KOPT-K1 (cell line): Measurements from ENCODE around the gene FXYD7.

Experiments used
- H3K27ac ChIP-seq: fragments of 200-600 bp; sonication (generic); 2 replicates; pipeline ENCODE4 v1.5.1; 2016; ENCODE audit warnings: antibody characterized with exemption, mild to moderate bottlenecking, low read depth, low read length; ENCODE audit not compliant: poor library complexity, severe bottlenecking
- H3K36me3 ChIP-seq: fragments of 200-600 bp; sonication (generic); 2 replicates; pipeline ENCODE4 v1.5.1; 2017; ENCODE audit warnings: antibody characterized with exemption, mild to moderate bottlenecking, low read length, moderate library complexity; ENCODE audit not compliant: insufficient read depth
- H3K9me3 ChIP-seq: fragments of 200-600 bp; sonication (generic); 2 replicates; pipeline ENCODE4 v1.5.1; 2017; ENCODE audit warnings: antibody characterized with exemption, low read length, mild to moderate bottlenecking; ENCODE audit not compliant: insufficient read depth, poor library complexity, severe bottlenecking

Gene FXYD7

DNA sequence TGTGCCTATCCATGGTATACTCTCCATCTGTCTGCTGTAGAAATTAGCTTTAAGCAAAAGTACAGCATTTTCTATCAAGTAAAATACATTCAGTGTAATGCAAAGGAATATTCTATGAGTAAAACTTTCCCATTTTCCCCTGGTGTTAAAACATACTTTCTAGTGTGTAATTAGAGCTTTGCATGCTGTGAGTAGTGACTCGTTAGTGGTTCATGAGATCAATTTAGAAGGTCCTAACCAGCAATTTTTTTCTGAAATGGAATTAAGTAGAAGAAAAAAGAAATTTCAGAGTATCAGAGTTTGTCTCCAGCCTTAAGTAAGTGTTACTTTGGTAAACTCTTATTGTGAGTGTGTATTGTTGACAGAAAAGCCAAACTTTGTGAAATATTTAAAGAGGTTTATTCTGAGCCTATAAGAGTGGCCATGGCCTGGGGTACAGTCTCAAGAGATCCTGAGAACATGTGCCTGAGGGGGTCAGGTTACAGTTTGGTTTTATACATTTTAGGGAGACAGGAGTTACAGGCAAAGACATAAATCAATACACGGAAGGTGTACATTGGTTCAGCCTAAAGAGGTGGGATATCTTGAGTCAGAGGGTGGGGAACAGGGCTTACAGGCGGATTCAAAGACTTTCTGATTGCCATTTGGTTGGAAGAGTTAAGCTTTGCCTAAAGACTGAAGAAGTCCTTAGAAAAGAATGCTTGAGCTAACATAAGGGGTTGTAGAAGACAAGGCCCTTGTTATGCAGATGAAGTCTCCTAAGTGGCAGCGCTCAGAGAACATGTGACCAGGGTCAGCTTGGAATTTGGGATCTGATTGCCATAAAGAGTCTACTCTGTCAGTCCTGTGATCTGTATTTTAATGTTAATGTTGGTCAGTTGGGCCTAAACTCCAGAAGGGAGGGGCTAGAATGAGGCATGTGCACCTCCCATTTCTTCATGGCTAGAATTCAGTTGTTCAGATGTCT is 60.0 kb downstream of the FXYD7 start:
- H3K36me3 ChIP-seq: no peaks in the 10 kb centered on the region
- H3K27ac ChIP-seq: no peak overlapping the region
- no peaks in the 10 kb centered on the region for H3K9me3 ChIP-seq
